Activated CD8-positive, alpha-beta T cell treated with anti-CD3 and anti-CD28 coated beads, Interleukin-2, amount 10 ng/mL, durations not matched to agents 7 days and 5 days (primary cell): ENCODE results near the gene PSMC4. TPM values are rescaled to one million over a fixed set of nuclear protein-coding genes. Genes with fewer than 3 reads are reported as not detected.

Experiments
- ATAC-seq: fragments of 150-1000 bp; cut with Tn5 transposase; one replicate; pipeline ENCODE4 v1.10.0; 2021; ENCODE audit warnings: moderate library complexity
- CTCF ChIA-PET: fragments of 350-600 bp; sonication (Branson Sonifier 250); formaldehyde crosslinking; loops from one replicate; lab custom pipeline; 2021; ENCODE audit warnings: antibody characterized with exemption; lab: Charles Lee
- POLR2A ChIA-PET: fragments of 350-600 bp; sonication (Branson Sonifier 250); formaldehyde crosslinking; loops from one replicate; lab custom pipeline; 2021; ENCODE audit warnings: antibody characterized with exemption; lab: Charles Lee
- DNase-seq: peaks from one replicate; pipeline ENCODE4 v3.0.0-alpha.2; 2020
- H3K27ac Mint-ChIP-seq: one replicate; pipeline ENCODE4 v1.8.0; 2021; ENCODE audit warnings: mild to moderate bottlenecking, mixed read lengths
- H3K27me3 Mint-ChIP-seq: one replicate; pipeline ENCODE4 v1.8.0; 2021; ENCODE audit warnings: low read depth, mixed read lengths
- H3K36me3 Mint-ChIP-seq: one replicate; pipeline ENCODE4 v1.8.0; 2021; ENCODE audit warnings: low read depth, mixed read lengths
- H3K4me1 Mint-ChIP-seq: one replicate; pipeline ENCODE4 v1.8.0; 2021; ENCODE audit warnings: low read depth, mixed read lengths
- H3K4me3 Mint-ChIP-seq: one replicate; pipeline ENCODE4 v1.8.0; 2021; ENCODE audit warnings: mild to moderate bottlenecking, mixed read lengths
- H3K9me3 Mint-ChIP-seq: one replicate; pipeline ENCODE4 v1.8.0; 2022; ENCODE audit warnings: mixed read lengths; ENCODE audit not compliant: insufficient read depth
- total RNA-seq, 2 experiments: library from RNA; stranded (reverse); gene quantifications; one replicate each; pipeline ENCODE4 v1.2.3, GENCODE V29; 2021

The PSMC4 gene
- total RNA-seq, 2 experiments from 2014 or later = 120 to 121 TPM

DNA sequence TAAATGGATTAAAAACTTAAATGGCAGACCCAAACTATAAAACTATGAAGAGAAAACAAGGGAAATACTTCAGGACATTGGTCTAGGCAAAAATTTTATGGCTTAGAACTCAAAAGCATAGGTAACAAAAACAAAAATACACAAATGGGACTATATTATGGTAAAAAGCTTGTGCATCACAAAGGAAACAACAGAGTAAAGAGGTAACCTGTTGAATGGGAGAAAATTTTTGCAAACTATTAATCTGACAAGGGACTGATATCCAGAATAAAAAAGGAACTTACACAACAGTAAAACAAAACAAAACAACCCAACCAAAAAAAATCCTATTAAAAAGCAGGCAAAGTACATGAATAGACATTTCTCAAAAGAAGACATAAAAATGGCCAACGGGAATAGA lies 16.6 kb downstream of the PSMC4 start:
- Mint-ChIP-seq H3K4me1 (peaks cover 2% of the 10 kb centered on the region), H3K4me3 (no peak overlapping the region), H3K9me3 (peaks cover 49% of the 10 kb centered on the region), H3K27me3 (no peaks in the 10 kb centered on the region), H3K27ac (no peak overlapping the region), H3K36me3 (peaks cover 63% of the 10 kb centered on the region)
- POLR2A ChIA-PET = no interaction called here
- no peak for DNase-seq
- no peak for ATAC-seq
- CTCF ChIA-PET = no interaction called here

DNA sequence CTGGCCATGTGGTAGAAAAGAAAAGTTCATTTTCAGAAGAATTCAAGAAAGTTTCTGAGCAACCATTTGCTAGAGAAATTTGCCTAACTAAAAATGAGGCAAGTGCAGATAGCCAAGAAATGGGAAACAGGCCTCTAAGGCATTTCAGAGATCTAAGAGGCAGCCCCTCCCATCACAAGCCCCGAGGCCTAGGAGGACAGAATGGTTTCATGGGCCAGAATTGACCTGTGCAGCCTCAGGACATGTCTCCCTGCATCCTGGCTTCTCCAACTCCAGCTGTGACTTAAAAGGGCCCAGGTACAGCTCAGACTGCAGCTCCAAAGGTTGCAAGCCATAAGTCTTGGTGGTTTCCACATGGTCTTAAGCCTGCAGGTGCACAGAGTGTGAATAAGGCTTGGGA lies 22.6 kb downstream of the PSMC4 start:
- peaks cover 10% of the 10 kb centered on the region for H3K9me3 Mint-ChIP-seq
- H3K4me1 Mint-ChIP-seq = peaks cover 35% of the 10 kb centered on the region
- ATAC-seq (no peak), DNase-seq (no peak)
- ChIA-PET POLR2A (no interaction called here), CTCF (no interaction called here)
- H3K27me3 Mint-ChIP-seq = no peaks in the 10 kb centered on the region
- H3K4me3 Mint-ChIP-seq = no peak overlapping the region
- H3K36me3 Mint-ChIP-seq = peaks cover 56% of the 10 kb centered on the region
- H3K27ac Mint-ChIP-seq = no peak overlapping the region

DNA sequence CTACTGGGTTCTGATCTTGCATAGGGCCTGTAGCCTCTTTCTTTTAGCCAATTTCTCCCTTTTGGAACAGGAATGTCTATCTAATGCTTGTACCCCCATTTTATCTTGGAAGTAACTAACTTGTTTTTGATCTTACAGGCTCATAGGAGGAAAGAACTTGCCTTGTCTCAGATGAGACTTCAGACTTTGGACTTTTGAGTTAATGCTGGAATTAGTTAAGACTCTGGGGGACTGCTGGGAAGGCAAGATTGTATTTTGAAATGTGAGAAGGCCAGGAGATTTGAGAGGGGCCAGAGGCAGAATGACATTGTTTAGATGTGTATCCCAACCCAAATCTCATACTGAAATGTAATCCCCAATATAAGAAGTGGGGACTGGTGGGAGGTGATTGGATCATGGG lies 23.4 kb downstream of the PSMC4 start:
- Mint-ChIP-seq H3K9me3 (peaks cover 10% of the 10 kb centered on the region), H3K36me3 (peaks cover 54% of the 10 kb centered on the region), H3K27ac (no peak overlapping the region), H3K4me1 (peaks cover 35% of the 10 kb centered on the region), H3K4me3 (no peak overlapping the region), H3K27me3 (no peaks in the 10 kb centered on the region)
- ChIA-PET CTCF (no interaction called here), POLR2A (no interaction called here)
- ATAC-seq (no peak), DNase-seq (no peak)

DNA sequence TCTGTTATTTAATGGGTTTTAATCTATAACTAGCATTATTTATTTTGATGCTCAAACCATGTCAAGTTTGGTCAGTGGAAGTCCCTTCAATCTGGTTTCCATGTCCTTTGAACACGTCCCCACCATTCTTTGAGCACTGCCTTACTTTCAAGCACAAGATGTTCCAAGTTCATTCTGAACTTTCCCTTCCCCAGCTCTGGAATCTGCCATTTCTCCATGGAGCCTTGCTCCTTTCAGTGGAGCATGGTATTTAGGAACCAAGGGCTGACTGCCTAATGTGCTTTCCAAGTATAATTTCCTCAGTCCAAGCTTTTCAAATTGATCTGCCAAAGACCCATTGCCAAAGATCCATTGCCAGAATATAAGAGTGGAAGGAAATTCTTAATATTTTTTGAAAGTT lies 24.8 kb downstream of the PSMC4 start:
- CTCF ChIA-PET = interaction anchor here (1.7 to 2.2 kb wide), 2 partner anchors 25 to 95 kb away, joined by 4 to 11 read pairs; partner anchors contain the start of genes PSMC4 and ZNF780A
- H3K27me3 Mint-ChIP-seq = no peaks in the 10 kb centered on the region
- no peak for DNase-seq

DNA sequence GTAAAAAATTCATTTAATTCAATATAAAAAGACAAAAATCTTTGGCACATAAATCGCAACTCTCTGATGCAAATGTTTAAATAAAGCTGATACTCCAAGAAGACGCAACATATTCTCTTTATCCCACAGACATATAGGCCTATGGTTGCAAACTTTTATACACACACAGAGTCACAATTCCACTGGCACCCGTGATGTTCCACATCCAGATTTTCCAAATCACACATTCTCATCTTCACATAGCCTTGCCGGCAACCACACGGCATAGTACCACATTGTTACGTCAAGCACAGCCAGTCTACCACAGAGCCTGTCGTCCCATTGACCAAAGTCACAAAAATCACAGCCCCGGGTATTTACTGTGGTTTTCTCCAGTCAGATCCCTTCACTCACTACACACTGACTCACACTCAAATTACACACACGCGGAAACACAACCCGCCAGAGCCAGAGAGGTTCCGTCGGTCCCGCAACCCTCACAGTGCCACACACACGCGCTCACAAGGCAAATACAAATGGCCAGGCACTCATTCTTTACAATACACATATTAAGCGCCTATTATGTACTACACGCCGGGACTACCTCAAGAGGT lies 25.3 kb downstream of the PSMC4 start:
- H3K9me3 Mint-ChIP-seq = peaks cover 10% of the 10 kb centered on the region
- ChIA-PET CTCF (interaction anchor here (1.2 to 2.2 kb wide), 3 partner anchors 25 to 95 kb away, joined by 3 to 11 read pairs (median 4); partner anchors contain the start of genes PSMC4 and ZNF780A), POLR2A (interaction anchor here (0.9 to 2.4 kb wide), 8 partner anchors 22 to 194 kb away, joined by 3 to 24 read pairs (median 3); partner anchors contain the start of genes PSMC4 and ZNF780A)
- ATAC-seq = peak; percentile 34
- H3K27ac Mint-ChIP-seq = peak overlapping the region; percentile 94
- H3K4me3 Mint-ChIP-seq = peak overlapping the region; percentile 89
- no peaks in the 10 kb centered on the region for H3K27me3 Mint-ChIP-seq
- peaks cover 46% of the 10 kb centered on the region for H3K36me3 Mint-ChIP-seq
- peaks cover 33% of the 10 kb centered on the region for H3K4me1 Mint-ChIP-seq
- peak; percentile 56 for DNase-seq

More for the DNA sequence above, 24.8 kb downstream of the PSMC4 start:
- no peak for ATAC-seq
- Mint-ChIP-seq H3K9me3 (peaks cover 10% of the 10 kb centered on the region), H3K36me3 (peaks cover 49% of the 10 kb centered on the region), H3K4me3 (peak overlapping the region; percentile 89), H3K27ac (peak overlapping the region; percentile 45), H3K4me1 (peaks cover 35% of the 10 kb centered on the region)
- POLR2A ChIA-PET = interaction anchor here (2.4 kb wide), 1 partner anchor 25 kb away, joined by 24 read pairs; the partner anchor contains the start of gene PSMC4

DNA sequence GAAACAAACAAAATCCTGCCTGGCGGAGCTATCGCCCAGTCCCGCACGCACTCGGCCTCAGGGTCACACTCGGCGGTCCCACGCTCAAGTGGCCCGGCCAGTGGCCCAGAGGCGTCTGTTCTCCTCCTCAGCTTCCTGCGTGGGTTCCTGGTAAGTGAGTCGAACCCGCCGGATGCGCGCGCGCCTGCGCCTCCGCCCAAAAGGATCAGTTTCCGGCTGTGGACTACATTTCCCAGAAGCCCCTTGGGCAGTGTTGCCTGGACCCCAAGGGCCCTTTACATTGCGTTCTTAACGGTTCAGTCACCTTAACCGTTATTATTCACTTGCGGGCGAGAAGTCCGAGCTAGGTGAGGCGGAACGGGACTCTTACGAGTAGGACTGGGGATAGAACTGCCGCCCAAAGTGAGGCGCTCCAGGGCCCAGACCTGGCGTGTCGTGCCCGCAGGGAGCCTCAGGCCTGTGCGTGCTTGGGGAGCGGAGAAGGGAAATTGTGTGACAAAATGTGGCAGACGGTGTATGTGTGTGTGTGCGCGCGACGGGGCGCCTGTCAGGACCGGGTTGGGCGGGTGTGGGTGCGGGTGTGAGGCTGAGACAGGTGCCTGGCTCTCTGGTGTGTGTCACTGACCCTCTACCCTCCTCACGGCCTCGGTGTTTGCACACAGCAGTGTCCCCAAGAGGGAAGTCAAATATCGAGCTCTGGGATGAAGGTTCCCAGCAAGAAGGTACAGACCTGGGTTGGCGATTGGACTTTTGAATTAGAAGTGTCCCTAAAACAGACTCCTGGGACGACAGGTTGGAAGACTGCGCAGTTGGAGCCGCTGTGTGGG lies 26.1 kb downstream of the PSMC4 start, which contains the start of gene ZNF546:
Gene ZNF546, plus strand, starts transcription at position 250 of the 827 bp plus-strand sequence. CDS start 1,267 bp downstream, outside the sequence.
- peaks cover 44% of the 10 kb centered on the region for H3K36me3 Mint-ChIP-seq
- POLR2A ChIA-PET = interaction anchor here (0.9 to 2.4 kb wide), 9 partner anchors 18 to 194 kb away, joined by 3 to 24 read pairs (median 3); partner anchors contain the start of genes PSMC4 and ZNF780A
- peak within 1 kb of the TSS; percentile 94 for H3K27ac Mint-ChIP-seq
- ATAC-seq (peak; percentile 94), DNase-seq (peak; percentile 96)
- H3K27me3 Mint-ChIP-seq = no peaks in the 10 kb centered on the region
- peaks cover 33% of the 10 kb centered on the region for H3K4me1 Mint-ChIP-seq
- H3K4me3 Mint-ChIP-seq = peak within 1 kb of the TSS; percentile 89
- peaks cover 10% of the 10 kb centered on the region for H3K9me3 Mint-ChIP-seq
- CTCF ChIA-PET = interaction anchor here (0.7 to 2.2 kb wide), 5 partner anchors 26 to 94 kb away, joined by 3 to 11 read pairs (median 4); partner anchors contain the start of genes PSMC4 and ZNF780A

DNA sequence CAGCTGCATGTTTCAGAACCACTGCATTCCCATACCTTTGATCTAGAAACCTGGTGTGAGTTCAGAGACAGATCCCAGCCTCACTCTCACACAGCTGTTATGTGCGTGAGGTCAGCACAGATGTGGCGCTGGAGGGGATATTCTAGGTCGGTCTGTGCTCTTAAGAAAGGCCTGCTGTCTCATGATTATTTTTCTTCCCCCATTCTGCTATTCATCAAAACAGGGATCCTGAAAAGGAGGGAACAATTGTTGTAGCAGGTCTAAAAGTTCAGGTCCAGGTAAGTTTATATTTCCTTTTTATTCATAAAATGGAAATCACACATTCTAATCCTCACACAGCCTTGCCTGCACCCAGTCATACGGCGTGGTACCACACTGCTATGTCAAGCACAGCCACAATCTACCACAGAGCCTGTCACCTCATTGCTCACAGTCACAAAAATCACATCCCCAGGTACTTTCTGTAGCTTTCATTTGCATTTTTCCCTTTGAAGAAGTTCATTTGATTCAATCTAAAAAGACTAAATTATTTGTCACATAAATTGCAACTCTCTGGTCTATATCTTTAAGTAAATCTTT lies 26.8 kb downstream of the PSMC4 start:
- CTCF ChIA-PET = interaction anchor here (0.7 to 2.2 kb wide), 4 partner anchors 27 to 93 kb away, joined by 3 to 11 read pairs (median 4); partner anchors contain the start of genes PSMC4 and ZNF780A
- H3K4me1 Mint-ChIP-seq = peaks cover 32% of the 10 kb centered on the region
- H3K27me3 Mint-ChIP-seq = no peaks in the 10 kb centered on the region
- POLR2A ChIA-PET = interaction anchor here (0.9 to 2.4 kb wide), 6 partner anchors 19 to 109 kb away, joined by 3 to 24 read pairs (median 4); partner anchors contain the start of genes PSMC4 and ZNF780A
- peak overlapping the region; percentile 89 for H3K4me3 Mint-ChIP-seq
- DNase-seq = peak; percentile 36
- ATAC-seq = peak; percentile 1
- H3K36me3 Mint-ChIP-seq = peaks cover 38% of the 10 kb centered on the region
- peak overlapping the region; percentile 94 for H3K27ac Mint-ChIP-seq
- peaks cover 4% of the 10 kb centered on the region for H3K9me3 Mint-ChIP-seq

DNA sequence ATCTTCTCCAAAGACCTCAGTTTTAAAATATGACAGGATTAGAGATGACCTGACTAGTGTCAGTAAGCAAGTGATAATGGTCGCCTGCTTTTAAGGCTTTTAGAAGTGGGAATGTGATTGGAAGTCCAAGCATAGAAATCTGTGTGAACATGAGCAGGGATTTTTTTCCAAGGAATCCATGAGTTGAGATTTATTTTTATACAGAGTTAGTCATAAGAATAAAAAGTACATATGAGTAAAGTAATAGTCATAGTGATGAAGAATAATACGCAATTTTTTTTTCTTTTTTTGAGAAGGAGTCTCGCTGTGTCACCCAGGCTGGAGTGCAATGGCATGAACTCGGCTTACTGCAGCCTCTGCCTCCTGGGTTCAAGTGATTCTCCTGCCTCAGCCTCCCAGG lies 27.5 kb downstream of the PSMC4 start:
- H3K27ac Mint-ChIP-seq = no peak overlapping the region
- ATAC-seq (no peak), DNase-seq (no peak)
- H3K9me3 Mint-ChIP-seq = peaks cover under 1% of the 10 kb centered on the region
- CTCF ChIA-PET = no interaction called here
- H3K36me3 Mint-ChIP-seq = peaks cover 32% of the 10 kb centered on the region
- H3K4me3 Mint-ChIP-seq = peak overlapping the region; percentile 89
- POLR2A ChIA-PET = no interaction called here
- peaks cover 30% of the 10 kb centered on the region for H3K4me1 Mint-ChIP-seq
- H3K27me3 Mint-ChIP-seq = no peaks in the 10 kb centered on the region

DNA sequence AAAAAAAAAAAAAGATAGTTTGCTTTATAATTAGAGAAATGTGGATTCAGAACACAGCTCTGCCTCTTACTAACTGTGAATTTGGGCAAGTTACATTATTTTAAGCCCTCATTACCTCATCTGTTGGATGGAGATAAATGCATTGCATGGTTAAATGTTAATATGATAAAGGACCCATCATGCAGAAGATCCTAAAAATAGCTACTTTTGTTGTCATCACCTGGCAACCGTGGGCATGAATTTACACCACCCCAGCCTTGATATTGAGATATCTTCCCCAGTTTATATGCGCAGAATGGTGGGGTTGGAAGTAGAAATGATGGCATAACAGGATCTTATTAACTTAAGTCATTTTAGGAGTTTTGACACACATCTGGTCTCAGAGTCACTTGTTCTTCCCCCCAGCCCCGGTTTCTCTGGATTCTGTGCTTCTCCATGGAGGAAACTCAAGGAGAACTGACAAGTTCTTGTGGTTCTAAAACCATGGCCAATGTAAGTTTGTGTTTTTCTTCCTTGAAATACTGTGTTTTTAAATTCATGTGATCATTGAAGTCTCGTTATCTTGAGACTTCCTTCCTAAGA lies 34.8 kb downstream of the PSMC4 start:
- Mint-ChIP-seq H3K4me3 (no peak overlapping the region), H3K27ac (no peak overlapping the region), H3K36me3 (peaks cover 44% of the 10 kb centered on the region), H3K4me1 (no peaks in the 10 kb centered on the region), H3K9me3 (peaks cover 7% of the 10 kb centered on the region), H3K27me3 (no peaks in the 10 kb centered on the region)
- POLR2A ChIA-PET = interaction anchor here (0.6 kb wide), 1 partner anchor 1988 kb away, joined by 3 read pairs; no protein-coding TSS in a partner anchor
- CTCF ChIA-PET = interaction anchor here (0.6 to 1.4 kb wide), 2 partner anchors 58 to 1746 kb away, joined by 3 to 6 read pairs; no protein-coding TSS in a partner anchor
- ATAC-seq = no peak
- no peak for DNase-seq

DNA sequence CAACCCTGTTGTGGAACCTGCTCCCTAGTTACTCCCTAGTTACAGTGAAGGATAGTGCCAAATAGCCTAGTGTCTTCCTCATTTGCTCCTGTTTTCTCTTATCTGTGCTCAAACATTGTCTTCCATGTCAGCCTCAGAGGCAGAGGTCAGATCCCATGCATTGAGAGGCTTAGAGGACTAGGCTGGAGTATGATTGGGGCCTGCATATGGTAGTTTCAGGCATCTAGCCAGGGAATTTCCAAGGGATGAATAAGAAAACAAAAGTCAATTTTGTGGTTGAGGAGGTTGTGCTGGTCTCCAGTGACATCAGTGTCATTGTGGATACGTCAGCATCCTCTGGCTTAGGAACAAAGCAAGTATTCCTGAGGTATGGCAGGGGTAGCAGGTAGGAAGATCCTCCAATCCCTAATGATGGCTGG lies 35.3 kb downstream of the PSMC4 start:
- DNase-seq = no peak
- ATAC-seq = no peak
- ChIA-PET POLR2A (no interaction called here), CTCF (interaction anchor here (1.4 kb wide), 1 partner anchor 59 kb away, joined by 3 read pairs; no protein-coding TSS in a partner anchor)
- H3K27me3 Mint-ChIP-seq = no peaks in the 10 kb centered on the region
- H3K27ac Mint-ChIP-seq = no peak overlapping the region
- H3K9me3 Mint-ChIP-seq = peaks cover 7% of the 10 kb centered on the region
- no peak overlapping the region for H3K4me3 Mint-ChIP-seq
- H3K4me1 Mint-ChIP-seq = no peaks in the 10 kb centered on the region
- H3K36me3 Mint-ChIP-seq = peaks cover 47% of the 10 kb centered on the region

DNA sequence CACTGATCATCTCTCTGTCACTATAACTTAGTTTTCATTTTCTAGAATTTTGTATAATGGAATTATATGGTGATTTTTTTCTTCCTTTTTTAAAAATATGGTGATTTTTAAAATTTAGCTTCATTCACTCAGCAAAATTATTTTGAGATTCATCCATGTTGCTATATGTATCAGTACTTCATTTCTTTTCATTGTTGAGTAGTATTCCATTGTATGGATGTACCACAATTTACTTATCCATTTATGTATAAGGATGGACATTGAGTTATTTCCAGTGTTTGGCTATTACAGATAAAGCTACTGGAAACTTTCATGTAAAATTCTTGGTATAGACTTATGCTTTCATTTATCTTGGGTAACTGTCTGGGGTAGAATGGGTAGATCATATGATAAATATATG lies 38.7 kb downstream of the PSMC4 start:
- Mint-ChIP-seq H3K4me3 (no peak overlapping the region), H3K27ac (no peak overlapping the region), H3K27me3 (no peaks in the 10 kb centered on the region), H3K9me3 (peaks cover 32% of the 10 kb centered on the region), H3K4me1 (no peaks in the 10 kb centered on the region), H3K36me3 (peaks cover 80% of the 10 kb centered on the region)
- CTCF ChIA-PET = no interaction called here
- no peak for DNase-seq
- no peak for ATAC-seq
- POLR2A ChIA-PET = no interaction called here
